ENCODE results near the gene SPATA16.
"Not testable (repeated sequence)": the region's sequence is repeated elsewhere in the genome, so short reads cannot be mapped to it uniquely, and the experiment has no call there.

SPATA16 gene

GRCh38 chr3:172946061-172946460 is 195.0 kb downstream of the SPATA16 start:
- no peak for DNase-seq (ENCODE audit: low read depth in 2 of 2)

- no peak for DNase-seq (ENCODE audit: low read depth in 2 of 2)
Measured at GRCh38 chr3:172939651-172940293, 201.3 kb downstream of the SPATA16 start.

- no peak for DNase-seq (ENCODE audit: low read depth in 2 of 2)
Measured at GRCh38 chr3:172938788-172939187, 202.2 kb downstream of the SPATA16 start.

GRCh38 chr3:172931746-172932285 is 209.2 kb downstream of the SPATA16 start:
- DNase-seq (ENCODE audit: low read depth in 2 of 2), result no peak

GRCh38 chr3:172929451-172929850 is 211.6 kb downstream of the SPATA16 start:
- no peak for DNase-seq (ENCODE audit: low read depth in 2 of 2)

GRCh38 chr3:172924546-172924945 is 216.5 kb downstream of the SPATA16 start:
- DNase-seq (ENCODE audit: low read depth in 2 of 2), result no peak

- no peak for DNase-seq (ENCODE audit: low read depth in 2 of 2)
Measured at GRCh38 chr3:172919297-172919683, 221.7 kb downstream of the SPATA16 start.

DNA sequence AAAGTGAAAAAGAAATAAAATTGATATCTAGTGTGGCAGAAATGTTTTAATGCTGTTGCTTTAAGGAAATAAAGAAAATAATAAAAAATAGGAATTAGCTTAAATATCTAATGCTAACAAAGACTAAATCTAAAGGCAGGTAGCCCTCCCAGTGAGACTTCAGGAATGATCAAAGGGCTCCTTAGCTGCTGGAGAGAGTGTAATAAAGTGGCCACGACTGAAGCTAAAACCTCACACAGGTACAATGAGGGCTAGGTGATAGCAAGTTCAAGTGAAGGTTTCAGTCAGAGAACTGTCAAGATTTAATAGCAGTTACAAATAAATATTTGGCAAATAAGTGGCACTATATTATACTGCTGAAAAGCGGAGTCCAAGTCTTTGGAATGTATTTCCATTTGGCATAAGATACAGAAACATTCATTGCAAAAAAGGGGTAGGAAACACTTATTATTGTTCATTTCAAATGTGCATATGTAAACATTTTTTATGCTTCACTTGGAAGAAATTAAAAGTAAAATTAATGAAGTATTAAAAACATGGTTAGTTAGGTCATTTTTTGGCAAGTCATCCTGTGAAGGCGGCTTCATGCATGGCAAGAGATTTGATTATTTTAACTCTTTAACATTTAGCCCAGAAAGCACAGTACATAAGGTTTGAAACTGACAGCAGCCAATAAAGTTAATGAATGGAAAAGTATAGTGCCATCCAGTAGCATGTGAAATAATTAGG is 222.3 kb downstream of the SPATA16 start:
- no peak for DNase-seq (ENCODE audit: low read depth in 2 of 2)

GRCh38 chr3:172918165-172918564 is 222.9 kb downstream of the SPATA16 start:
- DNase-seq (ENCODE audit: low read depth in 2 of 2), result no peak

GRCh38 chr3:172915911-172916514 is 225.0 kb downstream of the SPATA16 start:
- no peak for DNase-seq (ENCODE audit: low read depth in 2 of 2)

DNA sequence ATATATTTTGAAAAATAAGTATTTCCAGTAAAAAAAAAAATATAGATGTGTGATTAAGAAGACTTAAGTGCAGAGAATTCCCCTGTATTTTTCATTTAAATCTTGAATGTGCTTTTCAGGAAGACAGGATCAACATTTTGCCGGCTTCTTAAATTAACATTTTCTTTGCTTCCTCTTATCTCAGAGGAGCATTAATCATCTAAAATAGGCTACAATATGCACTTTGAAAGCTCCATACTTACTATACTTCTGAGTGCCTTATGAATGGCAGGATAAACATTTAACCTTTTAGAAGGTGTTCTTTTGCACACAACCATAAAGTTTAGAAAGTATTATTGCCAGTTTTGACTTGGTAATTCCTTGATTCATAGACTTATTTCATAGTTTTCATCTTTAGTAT is 226.2 kb downstream of the SPATA16 start:
- no peak for DNase-seq (ENCODE audit: low read depth in 2 of 2)

DNA sequence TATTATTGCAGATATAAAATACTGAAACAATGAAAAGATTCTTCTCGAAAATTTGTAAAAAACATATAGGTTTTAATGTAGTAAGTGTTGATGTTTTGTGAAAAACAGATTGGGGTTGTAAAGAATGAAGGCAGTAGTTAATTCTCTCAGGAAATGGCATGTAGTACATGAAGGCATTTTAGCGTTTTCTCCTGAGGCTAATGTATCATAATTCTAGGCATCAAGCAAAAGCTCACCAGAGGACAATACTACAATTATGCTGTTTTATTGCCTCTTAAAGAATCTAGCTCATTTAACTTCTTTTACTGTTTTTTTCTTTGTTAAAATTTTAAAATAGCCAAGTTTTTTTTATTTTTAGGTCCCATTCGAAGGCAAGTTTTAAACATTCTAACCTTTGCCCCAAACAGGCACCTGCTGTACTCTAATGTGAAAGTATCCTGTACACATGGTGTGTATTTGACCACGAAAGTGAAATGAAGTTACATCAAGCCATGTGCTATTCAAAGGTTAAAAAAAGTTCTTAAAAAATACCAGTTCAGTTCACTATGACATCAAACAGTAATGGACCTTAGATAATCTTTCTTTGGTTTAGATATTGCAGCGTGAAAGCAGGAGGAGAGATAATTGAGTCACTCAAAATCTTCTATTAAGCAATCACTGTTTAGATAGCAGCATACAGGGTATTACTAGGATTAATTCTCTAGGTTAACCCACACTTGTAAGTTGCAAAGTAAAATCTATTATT is 227.0 kb downstream of the SPATA16 start:
- no peak for DNase-seq (ENCODE audit: low read depth in 2 of 2)

DNA sequence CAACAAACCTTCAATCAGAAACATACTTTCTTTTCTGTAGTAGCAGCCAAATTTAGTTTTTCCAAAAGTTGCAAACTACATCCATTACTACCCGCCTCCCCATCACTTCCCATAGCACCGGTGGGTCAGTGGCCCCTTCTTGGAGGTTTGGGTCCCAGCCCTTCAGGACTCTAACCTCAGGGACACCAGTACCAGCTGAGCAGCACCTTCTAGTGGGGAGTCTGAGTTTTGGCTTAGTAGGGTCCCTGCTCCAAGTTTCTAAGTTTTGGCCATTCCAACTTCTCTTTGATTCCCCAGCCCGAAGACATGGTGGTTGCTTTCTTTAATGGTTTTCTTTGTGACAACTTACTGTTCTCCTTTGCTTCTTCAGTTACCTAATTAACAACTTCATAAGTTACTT is 229.9 kb downstream of the SPATA16 start:
- no peak for DNase-seq (ENCODE audit: low read depth in 2 of 2)

DNA sequence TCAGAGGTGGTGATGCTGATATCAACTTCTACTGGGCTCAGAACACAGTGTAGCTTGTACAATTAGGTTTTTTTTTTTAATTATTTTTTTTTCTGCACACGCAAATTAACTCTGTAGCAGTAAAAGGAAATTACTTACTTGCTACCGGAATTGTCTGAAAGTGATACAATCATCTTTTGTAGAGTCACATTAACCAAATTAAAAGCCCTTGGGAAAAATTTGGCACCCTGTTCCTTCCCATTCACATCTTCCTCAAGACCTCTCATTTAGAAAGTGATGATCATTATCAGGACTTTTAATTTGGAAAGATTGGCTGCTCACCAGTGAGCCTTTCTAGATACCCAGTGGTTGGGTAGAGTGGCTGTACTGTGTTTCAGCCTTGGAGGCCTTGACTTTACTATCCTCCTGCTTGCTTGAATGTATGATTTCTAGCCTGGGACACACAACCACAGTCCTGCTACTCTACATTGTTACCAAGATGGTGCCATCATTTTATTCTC is 232.2 kb downstream of the SPATA16 start:
- no peak for DNase-seq (ENCODE audit: low read depth in 2 of 2)

DNA sequence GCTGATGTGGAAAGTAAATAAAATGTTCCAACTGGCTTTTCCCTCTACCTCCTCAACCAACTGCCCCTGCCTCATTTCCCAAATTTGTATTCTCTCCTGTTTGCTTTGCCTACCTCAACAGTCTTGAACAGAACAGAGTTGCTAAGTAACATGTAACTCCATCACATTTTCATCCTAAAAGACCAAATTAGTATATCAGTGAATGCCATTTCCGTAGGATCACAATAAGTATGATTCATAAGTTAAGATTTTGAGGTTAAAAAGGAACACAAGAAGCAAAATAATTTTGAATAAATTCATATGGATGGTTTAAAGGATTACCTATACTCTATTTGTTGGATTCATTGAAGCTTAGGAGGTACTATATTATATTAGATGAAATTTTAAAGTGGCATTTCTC is 235.6 kb downstream of the SPATA16 start:
- no peak for DNase-seq (ENCODE audit: low read depth in 2 of 2)

DNA sequence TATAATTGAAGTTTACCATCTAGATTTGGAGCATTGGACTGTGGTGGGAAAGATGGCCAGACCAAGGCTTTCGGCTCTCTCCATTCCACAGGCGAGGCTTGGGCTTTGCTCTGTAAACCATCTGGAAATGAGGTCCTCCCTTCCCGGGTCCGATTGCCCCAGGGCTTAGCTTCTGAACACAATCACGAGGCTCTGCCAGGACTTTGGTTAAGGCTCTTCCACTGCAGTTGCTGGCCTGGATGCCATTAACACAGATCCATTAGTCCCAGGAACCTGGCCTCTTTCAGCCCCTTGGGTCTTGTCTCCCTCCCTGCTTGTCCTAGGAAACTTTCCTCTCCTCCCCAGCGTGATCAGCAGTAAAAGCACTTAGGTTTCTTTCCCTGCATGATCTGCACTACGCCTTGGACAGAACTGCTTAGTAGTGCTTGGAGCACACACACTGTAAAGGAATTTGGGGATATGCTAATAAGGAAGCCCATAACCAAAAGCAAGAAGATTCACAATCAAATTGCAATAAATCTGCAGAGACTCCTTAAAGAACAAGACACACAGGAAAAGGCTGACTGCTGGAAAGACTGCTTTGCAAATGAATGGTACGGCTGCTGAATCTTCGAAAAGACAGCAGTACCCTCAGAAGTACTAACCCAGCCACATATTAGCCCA is 236.2 kb downstream of the SPATA16 start:
- DNase-seq (ENCODE audit: low read depth in 2 of 2), result no peak

DNA sequence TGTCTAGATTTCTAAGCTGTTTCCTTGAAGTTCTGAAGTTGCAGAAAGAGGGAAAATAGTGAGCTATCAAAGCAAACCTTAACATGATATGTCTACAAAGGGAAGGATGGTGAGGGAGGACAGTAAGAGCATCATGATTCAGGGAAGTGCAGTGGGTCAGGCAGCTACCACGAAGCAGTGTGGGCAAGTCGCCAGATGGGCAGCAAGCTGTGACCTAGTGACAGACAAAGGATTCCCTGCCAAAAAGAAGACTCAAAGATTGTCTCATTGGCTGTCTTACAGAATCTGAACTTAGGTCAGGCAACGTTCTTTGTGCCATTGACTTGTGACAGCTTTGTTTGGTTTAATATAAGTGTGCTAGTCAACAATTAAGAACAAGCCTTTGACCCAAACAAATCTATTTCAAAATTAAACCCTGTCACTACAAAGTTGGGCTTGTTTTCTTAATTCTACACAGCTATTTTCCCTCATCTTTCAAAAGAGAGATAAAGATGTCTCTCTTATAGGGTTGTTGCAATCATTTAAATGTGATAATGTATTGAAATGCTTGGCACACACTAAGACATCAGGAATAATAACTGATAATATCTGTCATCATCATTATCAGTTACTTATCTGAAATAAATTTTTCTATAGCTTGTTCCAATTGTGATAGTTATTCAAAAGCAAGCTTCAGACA is 237.3 kb downstream of the SPATA16 start:
- no peak for DNase-seq (ENCODE audit: low read depth in 2 of 2)

DNA sequence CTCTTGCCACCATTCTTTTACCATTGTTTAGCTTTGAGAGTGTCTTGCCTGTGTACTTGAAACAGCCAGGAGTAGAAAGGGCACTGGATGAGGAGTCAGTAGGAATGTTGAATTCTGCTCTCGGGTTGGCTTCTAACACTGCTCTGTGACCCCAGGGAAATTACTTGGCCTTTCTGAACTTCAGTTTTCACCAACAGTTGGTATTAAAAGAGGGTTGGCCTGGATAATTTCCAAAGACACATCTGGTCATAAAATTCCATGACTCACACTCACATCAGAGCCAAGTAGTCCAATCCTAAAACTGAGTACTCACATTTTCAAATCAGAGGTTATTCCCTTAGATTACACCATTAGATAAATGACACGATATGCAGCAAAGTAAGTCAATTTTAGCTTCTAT is 248.9 kb downstream of the SPATA16 start:
- DNase-seq (ENCODE audit: low read depth in 2 of 2), result no peak

- no peak for DNase-seq (ENCODE audit: low read depth in 2 of 2)
Measured at GRCh38 chr3:172885704-172886103, 255.3 kb downstream of the SPATA16 start.

- no peak for DNase-seq (ENCODE audit: low read depth in 2 of 2)
Measured at GRCh38 chr3:172882563-172882962, 258.5 kb downstream of the SPATA16 start.

GRCh38 chr3:172879381-172879780 is 261.7 kb downstream of the SPATA16 start:
- not testable (repeated sequence) for DNase-seq (ENCODE audit: low read depth in 2 of 2)

All from stimulated activated CD8-positive, alpha-beta memory T cell treated with anti-CD3 and anti-CD28 coated beads, Interleukin-2, amount 100 ng/mL, for 1 hour (primary cell).